H9 (cell line): ENCODE data around the gene RICTOR. TPM values are rescaled to one million over a fixed set of nuclear protein-coding genes. Genes with fewer than 3 reads are reported as not detected.
A peak's percentile ranks its signal among the peaks of the same experiment; 100 is the strongest.

Experiments used
- DNase-seq: peaks from one replicate; pipeline ENCODE4 v3.0.0-alpha.2; 2017
- H2AFZ ChIP-seq: one replicate; pipeline ENCODE4 v1.6.1; 2013; ENCODE audit warnings: mild to moderate bottlenecking, low read length, control low read depth, moderate library complexity
- H2AK5ac ChIP-seq: 2 replicates; pipeline ENCODE4 v1.6.1; 2013; ENCODE audit warnings: low read length, control low read depth, mixed read lengths; ENCODE audit not compliant: insufficient read length
- H2BK120ac ChIP-seq: one replicate; pipeline ENCODE4 v1.6.1; 2013; ENCODE audit warnings: low read depth, mild to moderate bottlenecking, low read length, control low read depth, inconsistent platforms; ENCODE audit not compliant: poor library complexity, severe bottlenecking
- H2BK12ac ChIP-seq: 2 replicates; pipeline ENCODE4 v1.6.1; 2013; ENCODE audit warnings: low read length, control low read depth, mixed read lengths, low read depth; ENCODE audit not compliant: insufficient read length
- H2BK15ac ChIP-seq: 2 replicates; pipeline ENCODE4 v1.6.1; 2013; ENCODE audit warnings: low read depth, low read length, control low read depth
- H2BK20ac ChIP-seq: one replicate; pipeline ENCODE4 v1.6.1; 2013; ENCODE audit warnings: low read depth, mild to moderate bottlenecking, low read length, control low read depth, inconsistent platforms; ENCODE audit not compliant: poor library complexity, severe bottlenecking
- H2BK5ac ChIP-seq: 2 replicates; pipeline ENCODE4 v1.6.1; 2013; ENCODE audit warnings: low read length, control low read depth, mixed read lengths; ENCODE audit not compliant: insufficient read length
- H3K14ac ChIP-seq: 2 replicates; pipeline ENCODE4 v1.6.1; 2013; ENCODE audit warnings: low read length, control low read depth; ENCODE audit not compliant: insufficient read depth
- H3K18ac ChIP-seq: 2 replicates; pipeline ENCODE4 v1.6.1; 2013; ENCODE audit warnings: low read depth, mild to moderate bottlenecking, mixed read lengths, low read length, control low read depth; ENCODE audit not compliant: insufficient read length
- H3K23ac ChIP-seq: 2 replicates; pipeline ENCODE4 v1.6.1; 2013; ENCODE audit warnings: low read length, control low read depth, mixed read lengths, low read depth; ENCODE audit not compliant: insufficient read length
- H3K23me2 ChIP-seq: 2 replicates; pipeline ENCODE4 v1.6.1; 2013; ENCODE audit warnings: low read depth, mild to moderate bottlenecking, mixed read lengths, low read length, control low read depth; ENCODE audit not compliant: insufficient read length, poor library complexity, severe bottlenecking
- H3K27ac ChIP-seq: 2 replicates; pipeline ENCODE4 v1.5.1; 2013; ENCODE audit warnings: low read length, control low read depth, mixed read lengths, low read depth; ENCODE audit not compliant: insufficient read length
- H3K27me3 ChIP-seq: 2 replicates; pipeline ENCODE4 v1.6.1; 2013; ENCODE audit warnings: low read length, control low read depth, inconsistent platforms; ENCODE audit not compliant: insufficient read depth
- H3K4ac ChIP-seq: 2 replicates; pipeline ENCODE4 v1.6.1; 2013; ENCODE audit warnings: low read depth, mild to moderate bottlenecking, control low read depth, inconsistent platforms, low read length, moderate library complexity
- H3K4me1 ChIP-seq: 2 replicates; pipeline ENCODE4 v1.6.1; 2013; ENCODE audit warnings: low read length, control low read depth, inconsistent platforms; ENCODE audit not compliant: insufficient read depth
- H3K4me2 ChIP-seq: 2 replicates; pipeline ENCODE4 v1.6.1; 2013; ENCODE audit warnings: low read length, control low read depth, mixed read lengths; ENCODE audit not compliant: insufficient read length, insufficient read depth
- H3K56ac ChIP-seq: 2 replicates; pipeline ENCODE4 v1.6.1; 2013; ENCODE audit warnings: low read depth, mild to moderate bottlenecking, mixed read lengths, low read length, control low read depth; ENCODE audit not compliant: insufficient read length
- H3K79me1 ChIP-seq: 2 replicates; pipeline ENCODE4 v1.6.1; 2013; ENCODE audit warnings: low read depth, mild to moderate bottlenecking, moderate library complexity, low read length, control low read depth, inconsistent platforms; ENCODE audit not compliant: insufficient read depth, poor library complexity, severe bottlenecking
- H3K79me2 ChIP-seq: 2 replicates; pipeline ENCODE4 v1.6.1; 2013; ENCODE audit warnings: low read length, control low read depth, inconsistent platforms; ENCODE audit not compliant: insufficient read depth
- H3K9ac ChIP-seq: 2 replicates; pipeline ENCODE4 v1.6.1; 2013; ENCODE audit warnings: low read length, control low read depth, mixed read lengths; ENCODE audit not compliant: insufficient read length; ENCODE audit errors: extremely low read depth
- H3K9me3 ChIP-seq: one replicate; pipeline ENCODE4 v1.6.1; 2013; ENCODE audit warnings: low read depth, low read length, inconsistent platforms; ENCODE audit not compliant: control insufficient read depth
- H3T11ph ChIP-seq: one replicate; pipeline ENCODE4 v1.6.1; 2013; ENCODE audit warnings: mild to moderate bottlenecking, low read length, control low read depth, inconsistent platforms
- H4K20me1 ChIP-seq: one replicate; pipeline ENCODE4 v1.6.1; 2013; ENCODE audit not compliant: control insufficient read depth, insufficient read length, insufficient read depth
- H4K5ac ChIP-seq: 2 replicates; pipeline ENCODE4 v1.6.1; 2013; ENCODE audit warnings: low read depth, mild to moderate bottlenecking, mixed read lengths, low read length, control low read depth; ENCODE audit not compliant: insufficient read length
- H4K8ac ChIP-seq: replicated peaks from 2 replicates; pipeline ENCODE4 v1.6.1; 2013; ENCODE audit warnings: low read length, control low read depth, mixed read lengths, low read depth; ENCODE audit not compliant: insufficient read length
- H4K91ac ChIP-seq: 2 replicates; pipeline ENCODE4 v1.6.1; 2013; ENCODE audit warnings: low read depth, mild to moderate bottlenecking, moderate library complexity, mixed read lengths, low read length, control low read depth; ENCODE audit not compliant: insufficient read length
- H3K27ac Mint-ChIP-seq, 3 experiments: 2 replicates in 2 of 3; 3 replicates in 1 of 3; pipeline ENCODE4 v1.8.0; 2020 to 2021; ENCODE audit warnings: mixed read lengths in 3 of 3, mild to moderate bottlenecking in 1 of 3, moderate library complexity in 1 of 3
- H3K27me3 Mint-ChIP-seq: 2 replicates; pipeline ENCODE4 v1.8.0; 2021; ENCODE audit warnings: low read depth, mild to moderate bottlenecking, moderate library complexity, mixed read lengths
- H3K36me3 Mint-ChIP-seq, 3 experiments: 2 replicates in 2 of 3; 3 replicates in 1 of 3; pipeline ENCODE4 v1.8.0; 2020 to 2021; ENCODE audit warnings: low read depth in 3 of 3, mixed read lengths in 3 of 3; ENCODE audit not compliant: insufficient read depth in 1 of 3
- H3K4me1 Mint-ChIP-seq, 2 experiments: 2 replicates each; pipeline ENCODE4 v1.8.0; 2020; ENCODE audit warnings: mixed read lengths in 2 of 2
- H3K4me3 Mint-ChIP-seq, 2 experiments: 2 replicates in 1 of 2; 3 replicates in 1 of 2; pipeline ENCODE4 v1.8.0; 2020 to 2021; ENCODE audit warnings: mild to moderate bottlenecking in 2 of 2, mixed read lengths in 2 of 2, moderate library complexity in 1 of 2
- H3K9me3 Mint-ChIP-seq, 2 experiments: 2 replicates in 1 of 2; 3 replicates in 1 of 2; pipeline ENCODE4 v1.8.0; 2020; ENCODE audit warnings: mild to moderate bottlenecking in 2 of 2, mixed read lengths in 2 of 2, moderate library complexity in 1 of 2
- WGBS: extraction: QIAGEN DNeasy Blood & Tissue Kit; methylation state at CpG from one replicate; pipeline ENCODE4 v1.1.7; 2013; ENCODE audit warnings: missing lambda C conversion rate, low lambda C conversion rate, mixed read lengths; ENCODE audit not compliant: insufficient read length; ENCODE audit errors: extremely low coverage; 5-methylcytosine and 5-hydroxymethylcytosine counted together
- total RNA-seq: library from RNA; stranded (reverse); gene quantifications from 2 replicates; pipeline ENCODE4 v1.2.1, GENCODE V29; 2021
- TF ChIP-seq, protein P1 (sequence below): fragments of 200-600 bp; sonication (generic); conservative IDR thresholded peaks from 3 replicates; pipeline ENCODE4 v1.8.0; 2021; ENCODE audit warnings: antibody characterized with exemption, mild to moderate bottlenecking

Gene RICTOR
- total RNA-seq, 1 experiment from 2014 or later = 20.9 TPM

- TF ChIP-seq, protein P1, sequence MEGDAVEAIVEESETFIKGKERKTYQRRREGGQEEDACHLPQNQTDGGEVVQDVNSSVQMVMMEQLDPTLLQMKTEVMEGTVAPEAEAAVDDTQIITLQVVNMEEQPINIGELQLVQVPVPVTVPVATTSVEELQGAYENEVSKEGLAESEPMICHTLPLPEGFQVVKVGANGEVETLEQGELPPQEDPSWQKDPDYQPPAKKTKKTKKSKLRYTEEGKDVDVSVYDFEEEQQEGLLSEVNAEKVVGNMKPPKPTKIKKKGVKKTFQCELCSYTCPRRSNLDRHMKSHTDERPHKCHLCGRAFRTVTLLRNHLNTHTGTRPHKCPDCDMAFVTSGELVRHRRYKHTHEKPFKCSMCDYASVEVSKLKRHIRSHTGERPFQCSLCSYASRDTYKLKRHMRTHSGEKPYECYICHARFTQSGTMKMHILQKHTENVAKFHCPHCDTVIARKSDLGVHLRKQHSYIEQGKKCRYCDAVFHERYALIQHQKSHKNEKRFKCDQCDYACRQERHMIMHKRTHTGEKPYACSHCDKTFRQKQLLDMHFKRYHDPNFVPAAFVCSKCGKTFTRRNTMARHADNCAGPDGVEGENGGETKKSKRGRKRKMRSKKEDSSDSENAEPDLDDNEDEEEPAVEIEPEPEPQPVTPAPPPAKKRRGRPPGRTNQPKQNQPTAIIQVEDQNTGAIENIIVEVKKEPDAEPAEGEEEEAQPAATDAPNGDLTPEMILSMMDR = peak; percentile 91
- H3K4me1 Mint-ChIP-seq = peaks cover 2 to 10% of the 10 kb centered on the region in 2 experiments; a peak in 2 of 4 replicates
- no peak overlapping the region for H3K4me3 Mint-ChIP-seq
- no peak overlapping the region for H4K5ac ChIP-seq
- no peaks in the 10 kb centered on the region for H4K20me1 ChIP-seq
- H3K27ac Mint-ChIP-seq = no peak overlapping the region
- H3K27me3 Mint-ChIP-seq = no peaks in the 10 kb centered on the region
- H3K9me3 Mint-ChIP-seq = no peaks in the 10 kb centered on the region
- H2BK15ac ChIP-seq = no peak overlapping the region; the same call in 1 of the 2 replicates
- peak; percentile 65 for DNase-seq
- H2AK5ac ChIP-seq = no peak overlapping the region
- no peaks in the 10 kb centered on the region for H3K9me3 ChIP-seq
- H3K4me1 ChIP-seq = no peaks in the 10 kb centered on the region
- H2AFZ ChIP-seq = no peak overlapping the region
- H3K79me2 ChIP-seq = no peaks in the 10 kb centered on the region
- H2BK5ac ChIP-seq = no peak overlapping the region
- H3K36me3 Mint-ChIP-seq = no peaks in the 10 kb centered on the region
- H4K91ac ChIP-seq = no peak overlapping the region
- no peak overlapping the region for H3T11ph ChIP-seq
- no peak overlapping the region for H2BK12ac ChIP-seq
- H3K23ac ChIP-seq = no peak overlapping the region
- H3K4me2 ChIP-seq = no peak overlapping the region
- H2BK20ac ChIP-seq = no peak overlapping the region
- no peak overlapping the region for H3K14ac ChIP-seq
- no peaks in the 10 kb centered on the region for H3K27me3 ChIP-seq
- no peaks in the 10 kb centered on the region for H3K79me1 ChIP-seq
- no CpG with 5 or more reads among the region's 3 CpGs for WGBS
- no peak overlapping the region for H3K27ac ChIP-seq
- H3K23me2 ChIP-seq = no peaks in the 10 kb centered on the region
- H3K9ac ChIP-seq = no peak overlapping the region
- H4K8ac ChIP-seq = no peak overlapping the region
- H3K4ac ChIP-seq = no peak overlapping the region
- H2BK120ac ChIP-seq = no peak overlapping the region
- H3K18ac ChIP-seq = no peak overlapping the region
- H3K56ac ChIP-seq = no peak overlapping the region
Measured at GRCh38 chr5:39080597-39081204, 6.5 kb upstream of the RICTOR start.
